ENCODE measurements around the gene OSBPL9. TPM values are rescaled to one million over a fixed set of nuclear protein-coding genes. Genes with fewer than 3 reads are reported as not detected.

The OSBPL9 gene
- total RNA-seq, 2 experiments from 2014 or later = 50.8 to 51.1 TPM

GRCh38 chr1:51649593-51650091 is 32.8 kb downstream of the OSBPL9 start:
- ATAC-seq (ENCODE audit: low read depth) (no peak), DNase-seq (no peak)
- POLR2A ChIA-PET = no interaction called here
- Mint-ChIP-seq H3K27ac (no peak overlapping the region), H3K4me3 (no peak overlapping the region), H3K4me1 (peaks cover 2% of the 10 kb centered on the region), H3K27me3 (no peaks in the 10 kb centered on the region), H3K36me3 (peaks cover 5% of the 10 kb centered on the region), H3K9me3 (no peaks in the 10 kb centered on the region)

GRCh38 chr1:51650198-51650597 is 33.3 kb downstream of the OSBPL9 start:
- Mint-ChIP-seq H3K4me3 (no peak overlapping the region), H3K4me1 (peaks cover 2% of the 10 kb centered on the region), H3K36me3 (peaks cover 6% of the 10 kb centered on the region), H3K9me3 (no peaks in the 10 kb centered on the region), H3K27me3 (no peaks in the 10 kb centered on the region), H3K27ac (no peak overlapping the region)
- ATAC-seq (ENCODE audit: low read depth) (no peak), DNase-seq (no peak)
- POLR2A ChIA-PET = no interaction called here

DNA sequence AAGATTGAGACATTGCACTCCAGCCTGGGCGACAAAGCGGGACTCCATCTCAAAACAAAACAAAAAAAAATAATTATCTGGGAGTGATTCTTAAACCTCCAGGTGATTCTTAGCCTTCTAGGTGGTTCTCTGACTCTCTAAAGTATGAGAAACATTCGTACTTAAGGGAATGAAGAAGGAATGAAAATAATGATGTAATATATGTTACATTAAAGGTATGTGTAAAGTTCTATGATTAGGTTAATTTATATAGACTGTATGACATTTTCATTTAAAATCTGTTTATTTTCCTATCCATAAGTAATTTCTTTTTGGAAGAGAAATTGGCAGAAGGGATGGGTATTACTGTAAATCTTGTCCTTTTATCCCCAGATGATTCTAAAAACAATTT is 34.7 kb downstream of the OSBPL9 start:
- ATAC-seq (ENCODE audit: low read depth) = no peak

DNA sequence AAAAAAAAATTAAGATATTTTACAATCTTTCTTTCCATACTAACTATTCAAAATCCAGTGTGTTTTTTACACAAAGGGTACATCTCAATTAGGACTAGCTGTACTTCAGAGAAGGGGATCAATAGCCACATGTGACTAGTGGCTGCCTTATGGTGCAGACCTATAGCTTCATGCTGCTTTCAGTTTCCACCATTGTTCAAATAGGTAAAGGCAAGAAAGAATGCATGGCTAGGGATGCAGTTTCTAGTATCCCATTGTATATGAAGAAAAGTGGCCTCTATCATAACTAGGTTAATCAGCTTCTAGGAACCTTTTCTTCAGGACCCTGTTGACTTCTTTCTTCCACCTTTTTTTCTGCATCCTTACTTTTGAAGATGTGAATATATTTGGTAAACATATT is 35.7 kb downstream of the OSBPL9 start:
- Mint-ChIP-seq H3K27ac (no peak overlapping the region), H3K4me1 (peaks cover 4% of the 10 kb centered on the region), H3K4me3 (no peak overlapping the region), H3K36me3 (peaks cover 10% of the 10 kb centered on the region), H3K27me3 (no peaks in the 10 kb centered on the region), H3K9me3 (no peaks in the 10 kb centered on the region)
- no peak for DNase-seq
- POLR2A ChIA-PET = no interaction called here
- no peak for ATAC-seq (ENCODE audit: low read depth)

More for the DNA sequence above, 34.7 kb downstream of the OSBPL9 start:
- peaks cover 4% of the 10 kb centered on the region for H3K4me1 Mint-ChIP-seq
- peaks cover 10% of the 10 kb centered on the region for H3K36me3 Mint-ChIP-seq
- H3K4me3 Mint-ChIP-seq = no peak overlapping the region
- POLR2A ChIA-PET = no interaction called here
- H3K9me3 Mint-ChIP-seq = no peaks in the 10 kb centered on the region
- no peak for DNase-seq
- no peak overlapping the region for H3K27ac Mint-ChIP-seq
- H3K27me3 Mint-ChIP-seq = no peaks in the 10 kb centered on the region

- no peaks in the 10 kb centered on the region for H3K9me3 Mint-ChIP-seq
- POLR2A ChIA-PET = no interaction called here
- H3K36me3 Mint-ChIP-seq = peaks cover 10% of the 10 kb centered on the region
- peaks cover 4% of the 10 kb centered on the region for H3K4me1 Mint-ChIP-seq
- DNase-seq (no peak), ATAC-seq (ENCODE audit: low read depth) (no peak)
- no peak overlapping the region for H3K27ac Mint-ChIP-seq
- no peak overlapping the region for H3K4me3 Mint-ChIP-seq
- H3K27me3 Mint-ChIP-seq = no peaks in the 10 kb centered on the region
Observed at GRCh38 chr1:51653127-51653526, 36.2 kb downstream of the OSBPL9 start.

DNA sequence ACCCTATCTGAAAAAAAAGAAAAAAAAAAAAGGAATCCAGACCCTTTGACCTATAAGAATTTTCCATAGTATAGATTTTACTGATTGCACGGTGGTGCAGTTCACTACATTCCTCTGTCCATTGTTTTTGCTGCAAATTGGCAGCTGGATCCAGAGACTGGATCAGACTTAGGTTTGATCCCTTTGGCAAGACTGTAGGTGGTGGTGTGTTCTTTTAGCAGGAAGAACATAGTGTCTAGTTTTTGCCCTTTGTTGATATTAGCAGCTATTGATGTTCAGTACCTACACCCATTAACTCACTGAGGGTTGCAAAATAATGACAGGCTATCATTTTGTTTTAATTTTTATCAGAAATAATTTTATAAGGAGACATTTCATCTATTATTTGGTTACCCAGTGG is 37.1 kb downstream of the OSBPL9 start:
- POLR2A ChIA-PET = interaction anchor here (1.1 kb wide), 1 partner anchor 13 kb away, joined by 3 read pairs; no protein-coding TSS in a partner anchor
- Mint-ChIP-seq H3K36me3 (peaks cover 10% of the 10 kb centered on the region), H3K9me3 (no peaks in the 10 kb centered on the region), H3K4me1 (peaks cover 4% of the 10 kb centered on the region), H3K27ac (no peak overlapping the region), H3K27me3 (no peaks in the 10 kb centered on the region), H3K4me3 (no peak overlapping the region)
- ATAC-seq (ENCODE audit: low read depth) (no peak), DNase-seq (no peak)

GRCh38 chr1:51656374-51656773 is 39.5 kb downstream of the OSBPL9 start:
- POLR2A ChIA-PET = interaction anchor here (0.6 kb wide), 2 partner anchors 225 to 637 kb away, joined by 3 read pairs; no protein-coding TSS in a partner anchor
- Mint-ChIP-seq H3K4me1 (peaks cover 4% of the 10 kb centered on the region), H3K36me3 (peaks cover 10% of the 10 kb centered on the region), H3K9me3 (no peaks in the 10 kb centered on the region), H3K4me3 (no peak overlapping the region), H3K27me3 (no peaks in the 10 kb centered on the region), H3K27ac (no peak overlapping the region)
- no peak for DNase-seq
- no peak for ATAC-seq (ENCODE audit: low read depth)

GRCh38 chr1:51660580-51660979 is 43.7 kb downstream of the OSBPL9 start:
- POLR2A ChIA-PET = no interaction called here
- no peak for DNase-seq
- H3K36me3 Mint-ChIP-seq = peaks cover 1% of the 10 kb centered on the region

DNA sequence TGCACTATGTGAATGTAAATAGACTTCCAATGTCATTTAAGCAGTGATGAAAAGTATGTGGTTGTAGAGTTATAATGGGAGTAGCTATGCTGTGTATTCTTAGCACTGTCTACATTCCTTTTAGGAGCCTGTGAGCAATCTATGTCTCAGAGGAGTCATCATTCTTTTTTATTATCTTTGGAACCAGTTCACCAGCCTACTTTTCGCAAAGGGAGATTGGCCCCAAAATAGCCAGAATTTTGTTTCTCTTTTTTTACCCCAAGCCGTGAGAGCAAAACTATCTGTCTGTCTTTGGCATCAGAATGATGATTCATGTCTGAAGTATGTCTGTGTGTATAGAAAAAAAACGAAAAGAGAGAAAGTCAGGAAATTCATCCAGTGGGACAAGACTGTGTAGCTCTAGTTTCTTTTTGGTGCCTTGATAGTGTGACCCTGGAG is 44.2 kb downstream of the OSBPL9 start:
- H3K36me3 Mint-ChIP-seq = no peaks in the 10 kb centered on the region
- H3K9me3 Mint-ChIP-seq = no peaks in the 10 kb centered on the region
- no peak overlapping the region for H3K27ac Mint-ChIP-seq
- H3K4me3 Mint-ChIP-seq = no peak overlapping the region
- no peak for ATAC-seq (ENCODE audit: low read depth)
- DNase-seq = no peak
- POLR2A ChIA-PET = no interaction called here
- H3K4me1 Mint-ChIP-seq = no peaks in the 10 kb centered on the region
- H3K27me3 Mint-ChIP-seq = no peaks in the 10 kb centered on the region

More at GRCh38 chr1:51660580-51660979, 43.7 kb downstream of the OSBPL9 start:
- H3K4me3 Mint-ChIP-seq = no peak overlapping the region
- H3K9me3 Mint-ChIP-seq = no peaks in the 10 kb centered on the region
- no peak for ATAC-seq (ENCODE audit: low read depth)
- no peak overlapping the region for H3K27ac Mint-ChIP-seq
- H3K4me1 Mint-ChIP-seq = no peaks in the 10 kb centered on the region
- H3K27me3 Mint-ChIP-seq = no peaks in the 10 kb centered on the region

DNA sequence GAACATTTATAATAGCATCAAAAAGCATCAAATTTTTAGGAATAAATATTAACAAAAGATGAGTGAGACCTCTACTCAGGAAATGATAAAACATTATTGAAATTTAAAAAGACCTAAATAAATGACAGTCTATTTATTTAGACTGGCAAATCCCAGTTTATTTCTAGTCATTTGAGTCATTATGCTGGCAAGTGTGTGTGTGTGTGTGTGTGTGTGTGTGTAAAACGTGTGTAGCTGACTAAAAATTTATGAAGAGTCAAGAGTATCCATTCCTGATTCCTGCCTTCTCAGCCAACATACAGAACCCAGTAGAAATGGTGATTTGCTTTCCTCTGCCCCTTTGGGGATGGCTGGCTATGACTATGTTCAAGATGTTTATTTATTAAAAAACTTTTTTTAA is 46.2 kb downstream of the OSBPL9 start:
- no peak overlapping the region for H3K27ac Mint-ChIP-seq
- no peaks in the 10 kb centered on the region for H3K27me3 Mint-ChIP-seq
- no peaks in the 10 kb centered on the region for H3K9me3 Mint-ChIP-seq
- POLR2A ChIA-PET = no interaction called here
- no peaks in the 10 kb centered on the region for H3K4me1 Mint-ChIP-seq
- H3K4me3 Mint-ChIP-seq = no peak overlapping the region
- no peaks in the 10 kb centered on the region for H3K36me3 Mint-ChIP-seq
- ATAC-seq (ENCODE audit: low read depth) (no peak), DNase-seq (no peak)

DNA sequence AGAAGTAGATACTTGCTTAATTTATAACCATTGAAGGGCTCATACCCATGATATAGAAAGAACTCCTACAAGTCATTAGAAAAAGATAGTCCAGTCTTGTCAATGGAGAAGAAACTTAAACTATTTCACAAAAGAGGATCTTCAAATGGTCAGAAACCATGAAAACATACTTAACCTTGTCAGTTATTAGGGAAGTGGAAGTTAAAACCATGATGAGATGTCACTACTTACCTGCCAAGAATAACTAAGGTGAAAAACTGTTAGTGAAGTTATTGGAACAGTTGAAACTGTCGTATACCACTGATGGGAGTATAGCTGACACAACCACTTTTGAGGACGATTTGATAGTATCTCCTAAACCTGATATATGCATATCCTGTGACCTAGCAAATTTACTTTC is 46.8 kb downstream of the OSBPL9 start:
- H3K36me3 Mint-ChIP-seq = no peaks in the 10 kb centered on the region
- DNase-seq (no peak), ATAC-seq (ENCODE audit: low read depth) (no peak)
- no peaks in the 10 kb centered on the region for H3K27me3 Mint-ChIP-seq
- no peak overlapping the region for H3K4me3 Mint-ChIP-seq
- POLR2A ChIA-PET = no interaction called here
- no peaks in the 10 kb centered on the region for H3K4me1 Mint-ChIP-seq
- no peaks in the 10 kb centered on the region for H3K9me3 Mint-ChIP-seq
- no peak overlapping the region for H3K27ac Mint-ChIP-seq

DNA sequence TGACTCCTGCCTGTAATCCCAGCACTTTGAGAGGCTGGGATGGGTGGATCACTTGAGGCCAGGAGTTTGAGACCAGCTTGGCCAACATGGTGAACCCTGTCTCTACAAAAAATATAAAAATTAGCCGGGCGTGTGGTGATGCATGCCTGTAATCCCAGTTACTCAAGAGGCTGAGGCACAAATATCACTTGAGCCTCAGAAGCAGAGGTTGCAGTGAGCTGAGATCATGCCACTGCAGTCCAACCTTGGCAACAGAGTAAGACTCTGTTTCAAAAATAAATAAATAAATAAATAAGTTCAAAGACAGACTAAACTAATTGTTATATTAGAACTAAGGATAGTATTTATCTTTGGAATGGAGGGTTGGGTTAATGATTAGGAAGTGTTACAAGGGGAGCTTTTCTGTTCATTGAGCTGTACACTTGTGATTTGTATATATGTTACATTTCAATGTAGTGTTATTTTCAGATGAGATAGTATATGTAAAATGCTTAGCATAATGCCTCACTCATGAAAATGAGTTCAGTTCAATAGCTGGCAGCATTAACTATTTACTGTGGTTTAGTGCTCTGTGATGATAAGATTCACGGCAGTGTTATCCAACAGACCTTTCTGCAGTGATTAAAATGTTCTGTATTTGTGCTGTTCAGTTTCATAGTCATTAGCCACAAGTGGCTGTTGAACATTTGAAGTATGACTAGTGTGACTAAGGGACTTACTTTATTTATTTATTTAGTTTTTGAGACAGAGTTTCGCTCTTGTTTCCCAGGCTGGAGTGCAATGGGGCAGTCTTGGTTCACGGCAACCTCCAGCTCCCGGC is 47.7 kb downstream of the OSBPL9 start:
- H3K27me3 Mint-ChIP-seq = no peaks in the 10 kb centered on the region
- no peak for DNase-seq
- POLR2A ChIA-PET = no interaction called here
- H3K27ac Mint-ChIP-seq = no peak overlapping the region
- peaks cover 2% of the 10 kb centered on the region for H3K36me3 Mint-ChIP-seq
- no peaks in the 10 kb centered on the region for H3K9me3 Mint-ChIP-seq
- H3K4me1 Mint-ChIP-seq = no peaks in the 10 kb centered on the region
- no peak overlapping the region for H3K4me3 Mint-ChIP-seq
- no peak for ATAC-seq (ENCODE audit: low read depth)

GRCh38 chr1:51666478-51666877 is 49.6 kb downstream of the OSBPL9 start:
- Mint-ChIP-seq H3K27me3 (no peaks in the 10 kb centered on the region), H3K27ac (no peak overlapping the region), H3K36me3 (peaks cover 2% of the 10 kb centered on the region), H3K9me3 (no peaks in the 10 kb centered on the region), H3K4me1 (no peaks in the 10 kb centered on the region), H3K4me3 (no peak overlapping the region)
- DNase-seq = no peak
- no peak for ATAC-seq (ENCODE audit: low read depth)
- POLR2A ChIA-PET = no interaction called here

- DNase-seq = no peak
- H3K4me3 Mint-ChIP-seq = no peak overlapping the region
- no peak overlapping the region for H3K27ac Mint-ChIP-seq
- H3K4me1 Mint-ChIP-seq = no peaks in the 10 kb centered on the region
- no peaks in the 10 kb centered on the region for H3K9me3 Mint-ChIP-seq
- ATAC-seq (ENCODE audit: low read depth) = no peak
- H3K27me3 Mint-ChIP-seq = no peaks in the 10 kb centered on the region
- POLR2A ChIA-PET = interaction anchor here (0.8 kb wide), 1 partner anchor 14 kb away, joined by 3 read pairs; no protein-coding TSS in a partner anchor
- H3K36me3 Mint-ChIP-seq = peaks cover 2% of the 10 kb centered on the region
Observed at GRCh38 chr1:51667561-51667960, 50.7 kb downstream of the OSBPL9 start.

Measured in activated naive CD8-positive, alpha-beta T cell treated with anti-CD3 and anti-CD28 coated beads, Interleukin-2, amount 10 ng/mL, durations not matched to agents 7 days and 5 days (primary cell).